Stimulated activated CD8-positive, alpha-beta memory T cell treated with anti-CD3 and anti-CD28 coated beads, Interleukin-2, amount 100 ng/mL, for 1 hour (primary cell): ENCODE results near the gene TUB.

Source experiments
- DNase-seq, 2 donors: peaks; one replicate each; pipeline ENCODE4 v3.0.0-alpha.2; 2020; ENCODE audit warnings: low read depth in 2 of 2

TUB gene

DNA sequence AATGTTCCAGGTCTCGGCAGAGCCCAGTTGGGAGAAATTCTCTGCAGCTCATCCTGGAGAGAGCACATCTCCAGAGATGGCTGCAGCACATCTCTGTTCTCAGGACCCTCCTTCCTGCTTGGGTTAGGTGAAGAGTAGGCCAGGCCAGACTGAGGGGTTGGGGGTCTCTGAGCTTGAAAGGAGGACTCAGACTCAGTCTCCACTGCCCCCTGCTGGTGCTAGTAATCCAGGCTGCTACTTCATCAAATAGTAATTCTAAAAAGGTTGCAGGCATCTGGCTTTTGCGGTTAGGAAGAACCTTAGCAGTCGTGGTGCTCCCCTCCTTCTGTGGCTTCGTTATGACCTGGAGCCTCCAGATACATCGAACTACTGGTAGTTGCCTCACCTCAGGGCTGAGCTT, 9.7 kb downstream of the TUB start:
- no peak for DNase-seq

GRCh38 chr11:8091721-8092120, 10.7 kb downstream of the TUB start:
- no peak for DNase-seq

GRCh38 chr11:8092587-8093424, 11.8 kb downstream of the TUB start:
- no peak for DNase-seq

DNA sequence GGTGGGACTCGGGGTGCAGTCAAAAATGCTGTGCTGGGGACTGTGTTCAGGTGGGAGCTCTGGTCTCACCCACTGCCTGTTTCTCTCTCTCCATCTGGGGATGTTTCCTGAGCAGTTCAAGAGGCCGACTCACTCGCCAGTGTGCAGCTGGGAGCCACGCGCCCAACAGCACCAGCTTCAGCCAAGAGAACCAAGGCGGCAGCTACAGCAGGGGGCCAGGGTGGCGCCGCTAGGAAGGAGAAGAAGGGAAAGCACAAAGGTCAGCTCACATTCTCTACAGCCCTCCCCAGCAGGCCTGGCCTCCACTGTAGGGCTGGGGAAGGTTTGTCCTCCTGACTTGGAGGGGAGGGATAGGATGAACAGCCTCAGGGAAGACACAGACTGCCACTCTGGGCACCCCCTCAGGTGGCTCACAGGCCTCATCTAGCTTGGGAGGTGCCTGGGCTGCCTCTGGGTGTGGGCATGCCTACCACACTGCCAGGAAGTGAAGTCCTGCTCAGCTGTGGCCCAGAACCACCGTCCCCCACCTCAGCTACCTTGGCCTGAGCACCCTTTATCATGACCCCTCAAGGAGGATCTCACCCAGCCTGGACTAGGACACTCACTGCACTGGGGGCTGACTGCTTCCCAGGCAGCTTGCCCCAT, 13.0 kb downstream of the TUB start:
- DNase-seq = no peak

DNA sequence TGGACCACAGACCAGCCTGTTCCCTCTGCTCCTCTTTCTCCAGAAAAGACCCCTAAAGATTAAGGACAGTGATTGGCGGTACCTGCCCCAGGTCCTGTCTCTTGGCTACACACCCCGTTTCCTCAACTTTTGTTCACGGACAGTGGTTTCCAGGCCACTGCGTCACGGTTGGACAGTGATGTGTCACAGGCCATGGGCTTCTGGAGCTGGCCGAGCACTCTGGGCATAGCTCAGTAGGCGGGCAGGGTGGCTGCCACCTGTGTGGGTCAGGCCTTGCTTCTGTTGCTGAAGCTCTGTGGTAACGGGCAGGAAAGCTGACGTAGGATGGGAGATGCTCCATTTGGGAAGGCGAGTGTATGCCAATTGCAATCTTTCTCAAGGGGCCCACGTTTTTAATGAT, 13.6 kb downstream of the TUB start:
- no peak for DNase-seq

DNA sequence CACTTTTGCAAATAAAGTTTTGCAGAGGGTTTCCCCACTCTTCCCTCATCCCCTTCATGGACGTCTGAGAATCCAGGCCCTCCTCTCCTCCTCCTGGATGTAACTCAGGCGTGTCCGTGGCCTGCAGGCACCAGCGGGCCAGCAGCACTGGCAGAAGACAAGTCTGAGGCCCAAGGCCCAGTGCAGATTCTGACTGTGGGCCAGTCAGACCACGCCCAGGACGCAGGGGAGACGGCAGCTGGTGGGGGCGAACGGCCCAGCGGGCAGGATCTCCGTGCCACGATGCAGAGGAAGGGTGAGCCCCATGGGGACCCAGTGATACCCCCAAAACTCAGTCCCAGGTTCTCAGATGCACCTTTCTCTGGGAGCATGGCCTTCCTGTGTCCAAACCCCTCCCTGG, 14.4 kb downstream of the TUB start:
- no peak for DNase-seq

DNA sequence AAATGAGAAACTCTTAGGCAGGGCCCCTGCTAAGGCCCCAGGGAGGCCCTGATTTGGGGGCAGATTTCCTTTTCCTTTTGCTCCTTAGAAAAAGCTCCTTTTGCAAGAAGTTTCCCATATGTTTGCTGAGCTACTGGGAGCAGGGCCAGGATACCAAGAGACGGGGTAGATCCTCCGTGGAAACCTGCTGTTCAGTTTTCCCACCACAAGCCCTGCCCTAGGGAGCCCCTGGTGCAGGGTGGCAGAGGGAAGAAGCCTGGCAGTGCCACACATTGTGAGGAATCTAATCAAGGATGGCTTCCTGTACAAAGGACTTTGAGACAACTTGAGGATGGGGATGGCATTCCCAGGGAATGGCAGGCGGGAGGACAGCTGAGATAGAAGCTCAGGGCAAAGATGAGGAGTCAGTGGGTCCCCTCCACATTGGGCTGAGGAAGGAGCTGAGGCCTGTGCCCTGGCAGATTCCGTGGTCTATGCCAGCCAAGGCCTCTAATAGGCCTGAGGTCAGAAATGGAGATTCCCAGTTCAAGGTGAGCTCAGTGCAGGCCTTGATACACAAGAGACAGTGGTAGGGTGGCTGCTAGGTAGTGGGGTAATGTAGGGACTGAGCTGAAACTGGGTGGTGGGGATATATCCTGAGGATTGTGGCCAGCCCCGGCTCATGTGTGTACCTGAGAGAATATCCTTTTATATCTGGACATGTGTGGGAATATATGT, 15.0 kb downstream of the TUB start:
- DNase-seq = no peak

DNA sequence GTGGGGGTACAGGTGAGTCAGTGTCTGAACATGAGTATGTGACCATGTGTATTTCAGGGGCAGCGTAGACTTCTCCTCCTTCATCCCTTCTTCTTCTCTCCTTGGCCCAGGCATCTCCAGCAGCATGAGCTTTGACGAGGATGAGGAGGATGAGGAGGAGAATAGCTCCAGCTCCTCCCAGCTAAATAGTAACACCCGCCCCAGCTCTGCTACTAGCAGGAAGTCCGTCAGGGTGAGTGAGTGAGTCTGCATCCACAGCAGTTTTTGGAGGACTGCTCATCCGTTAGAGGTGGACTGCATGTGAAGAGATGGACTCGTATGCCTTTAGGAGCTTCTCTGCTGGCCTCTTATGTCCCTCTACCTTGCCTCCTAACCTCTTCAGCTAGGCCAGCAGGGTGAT, 15.6 kb downstream of the TUB start:
- no peak for DNase-seq

DNA sequence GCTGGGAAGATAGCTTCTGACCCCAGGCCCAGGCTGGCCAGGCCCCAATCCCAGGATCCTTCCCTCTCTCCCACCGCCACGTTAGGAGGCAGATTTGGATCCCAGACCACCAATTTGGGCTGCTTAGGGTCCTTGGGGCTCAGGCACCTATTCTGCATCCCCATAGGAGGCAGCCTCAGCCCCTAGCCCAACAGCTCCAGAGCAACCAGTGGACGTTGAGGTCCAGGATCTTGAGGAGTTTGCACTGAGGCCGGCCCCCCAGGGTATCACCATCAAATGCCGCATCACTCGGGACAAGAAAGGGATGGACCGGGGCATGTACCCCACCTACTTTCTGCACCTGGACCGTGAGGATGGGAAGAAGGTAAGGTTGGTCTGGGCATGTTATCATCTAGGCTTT, 16.1 kb downstream of the TUB start:
- DNase-seq = no peak

GRCh38 chr11:8097468-8097867, 16.5 kb downstream of the TUB start:
- DNase-seq = no peak

- no peak for DNase-seq
Observed at GRCh38 chr11:8097926-8098325, 16.9 kb downstream of the TUB start.

- no peak for DNase-seq
Observed at GRCh38 chr11:8098361-8098760, 17.4 kb downstream of the TUB start.

- DNase-seq = no peak
Observed at GRCh38 chr11:8098879-8099278, 17.9 kb downstream of the TUB start.

DNA sequence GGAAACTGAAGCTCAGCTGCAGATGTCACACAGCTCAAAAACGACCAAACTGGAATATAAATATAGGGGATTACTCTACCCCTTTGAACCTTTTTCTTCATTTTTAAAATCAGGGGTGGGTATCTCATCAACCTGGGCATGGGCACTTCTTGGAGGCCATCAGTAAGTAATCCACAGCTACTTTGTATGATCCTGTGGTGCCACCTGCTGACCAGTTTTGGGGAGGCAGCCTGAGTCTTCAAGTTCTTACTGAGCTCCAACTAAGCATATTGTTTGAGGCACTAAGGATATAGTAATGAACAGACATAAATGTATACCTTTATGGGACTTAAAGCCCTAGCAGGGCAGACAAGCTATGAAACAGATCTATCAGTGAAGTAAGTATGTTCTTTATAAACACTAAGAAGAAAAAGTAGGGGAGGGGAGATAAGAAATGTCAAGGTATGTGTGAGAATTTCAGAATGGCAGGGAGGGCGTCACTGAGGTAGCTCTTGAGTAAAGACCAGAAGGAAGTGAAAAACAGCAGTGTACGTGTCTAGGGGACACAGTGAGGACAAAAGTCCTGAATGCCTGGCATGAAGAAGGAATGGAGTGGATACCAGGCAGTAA, 18.4 kb downstream of the TUB start:
- DNase-seq = peak; percentile 34 to 42

DNA sequence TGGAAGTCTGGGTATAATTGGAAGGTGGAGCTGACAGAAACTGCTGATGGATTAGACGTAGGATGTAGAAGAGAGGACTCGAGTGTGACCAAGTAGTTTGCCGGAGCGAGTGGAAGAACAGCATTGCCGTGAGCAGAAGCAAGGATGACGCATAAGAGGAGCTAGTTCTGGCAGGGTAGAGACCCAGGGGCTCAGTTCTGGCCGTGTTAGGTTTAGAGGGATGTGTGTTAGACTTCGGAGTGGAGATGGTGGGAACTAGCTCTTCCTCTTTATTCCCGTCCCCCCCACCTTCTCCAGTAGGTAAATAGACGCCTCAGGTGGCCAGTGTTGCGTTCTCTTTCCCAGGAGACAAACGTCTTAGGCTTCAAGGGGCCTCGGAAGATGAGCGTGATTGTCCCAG, 19.1 kb downstream of the TUB start:
- DNase-seq = no peak

DNA sequence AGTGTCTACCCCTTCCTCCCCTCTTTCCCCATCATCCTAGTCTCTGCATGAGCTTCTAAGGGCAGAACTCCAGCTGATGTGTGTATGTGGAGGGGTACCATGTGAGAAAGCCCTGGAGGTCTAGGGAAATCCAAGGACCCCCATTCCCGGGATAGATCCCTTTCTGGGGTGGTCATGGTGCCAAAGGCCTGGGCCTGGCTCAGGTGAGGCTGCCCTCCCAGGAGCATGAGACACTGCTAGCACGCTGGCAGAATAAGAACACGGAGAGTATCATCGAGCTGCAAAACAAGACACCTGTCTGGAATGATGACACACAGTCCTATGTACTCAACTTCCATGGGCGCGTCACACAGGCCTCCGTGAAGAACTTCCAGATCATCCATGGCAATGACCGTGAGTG, 19.6 kb downstream of the TUB start:
- no peak for DNase-seq

- DNase-seq = no peak
Observed at GRCh38 chr11:8101421-8101820, 20.4 kb downstream of the TUB start.

DNA sequence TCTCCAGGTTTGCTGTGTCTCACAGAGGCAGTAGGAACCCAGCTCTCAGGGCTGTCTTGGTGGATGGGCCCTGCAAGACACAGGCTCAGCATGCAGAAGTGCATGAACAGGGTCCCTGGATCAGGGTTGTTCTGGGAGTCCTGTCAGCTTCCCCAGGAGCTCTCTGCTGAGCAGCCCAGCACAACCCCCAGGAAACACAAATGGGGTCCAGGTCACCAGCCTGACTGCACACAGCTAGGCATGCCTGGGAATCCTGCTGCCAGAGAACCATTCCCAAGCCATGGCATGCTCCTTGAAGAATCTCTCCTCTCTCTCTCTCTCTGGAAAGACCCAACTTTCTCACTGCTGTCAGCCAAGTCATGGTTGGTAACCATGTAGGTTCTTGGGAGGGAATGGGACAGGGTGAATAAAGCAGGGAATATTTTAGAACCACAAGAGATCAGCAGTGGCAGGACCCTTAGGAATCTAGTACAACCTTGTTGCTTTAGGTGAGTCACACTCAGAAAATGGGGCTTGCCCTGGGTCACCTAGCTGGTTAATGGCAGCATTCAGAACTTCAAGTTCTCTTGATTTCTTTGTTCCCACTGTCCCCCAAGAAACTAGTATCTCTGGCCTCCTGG, 21.4 kb downstream of the TUB start:
- no peak for DNase-seq

- DNase-seq = no peak
Observed at GRCh38 chr11:8102965-8103364, 22.0 kb downstream of the TUB start.

GRCh38 chr11:8103909-8104308, 22.9 kb downstream of the TUB start:
- no peak for DNase-seq

GRCh38 chr11:8105133-8105532, 24.1 kb downstream of the TUB start:
- DNase-seq = no peak

GRCh38 chr11:8105666-8106065, 24.7 kb downstream of the TUB start:
- no peak for DNase-seq
